ENCODE measurements around the gene TCEANC.
"Not testable (repeated sequence)": the region's sequence is repeated elsewhere in the genome, so short reads cannot be mapped to it uniquely, and the experiment has no call there.

Gene TCEANC

DNA sequence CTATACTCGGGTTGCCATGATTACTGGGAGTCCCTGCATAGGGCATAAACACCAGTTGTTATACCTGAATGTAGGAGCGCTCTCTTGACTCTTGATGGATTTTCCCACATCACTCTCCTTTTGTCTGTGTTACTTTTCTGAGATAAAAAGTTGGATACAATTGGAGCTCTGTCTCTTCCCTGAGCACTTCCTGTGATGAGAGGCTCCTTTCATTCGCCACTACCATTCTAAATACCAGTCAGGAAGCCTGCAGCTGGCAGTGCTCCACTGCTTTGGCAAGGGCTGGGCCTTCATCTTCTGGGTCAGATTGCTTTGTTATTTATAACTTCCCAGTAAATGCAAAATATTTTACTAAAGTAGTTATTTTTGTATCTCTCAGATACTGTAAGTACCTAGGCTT lies 13.9 kb downstream of the TCEANC start:
- Histone ChIP-seq H3K9me3 (ENCODE audit: low read depth, low read length) (no peaks in the 10 kb centered on the region), H3K9ac (ENCODE audit: insufficient read length) (no peak overlapping the region), H3K4me3 (no peak overlapping the region), H3K36me3 (ENCODE audit: insufficient read depth, low read length) (no peaks in the 10 kb centered on the region; the same call in 1 of the 2 replicates), H3K27ac (no peak overlapping the region)
- DNase-seq (ENCODE audit: low read depth, low spot score), result no peak
- TF ChIP-seq POLR2AphosphoS5 (IDR thresholded peaks at IDR 0.05; ENCODE audit: borderline replicate concordance, low read depth, low read length) (no peak), EZH2 (IDR thresholded peaks at IDR 0.05) (no peak), FOXP2 (optimal IDR thresholded peaks at IDR 0.05; ENCODE audit: control extremely low read depth, extremely low read length, insufficient read depth) (no peak)

- TF ChIP-seq EZH2 (IDR thresholded peaks at IDR 0.05) (no peak), POLR2AphosphoS5 (IDR thresholded peaks at IDR 0.05; ENCODE audit: borderline replicate concordance, low read depth, low read length) (no peak), FOXP2 (optimal IDR thresholded peaks at IDR 0.05; ENCODE audit: control extremely low read depth, extremely low read length, insufficient read depth) (no peak)
- Histone ChIP-seq H3K4me3 (no peak overlapping the region), H3K9ac (ENCODE audit: insufficient read length) (no peak overlapping the region), H3K27ac (no peak overlapping the region), H3K36me3 (ENCODE audit: insufficient read depth, low read length) (no peaks in the 10 kb centered on the region; the same call in 1 of the 2 replicates), H3K9me3 (ENCODE audit: low read depth, low read length) (no peaks in the 10 kb centered on the region)
- DNase-seq (ENCODE audit: low read depth, low spot score), result no peak
Measured at GRCh38 chrX:13667919-13668318, 15.0 kb downstream of the TCEANC start.

- no peak overlapping the region for H3K4me3 ChIP-seq
- H3K36me3 ChIP-seq (ENCODE audit: insufficient read depth, low read length), result no peaks in the 10 kb centered on the region
- no peak overlapping the region for H3K9ac ChIP-seq (ENCODE audit: insufficient read length)
- H3K9me3 ChIP-seq (ENCODE audit: low read depth, low read length), result no peaks in the 10 kb centered on the region
- H3K27ac ChIP-seq, result no peak overlapping the region
- TF ChIP-seq POLR2AphosphoS5 (IDR thresholded peaks at IDR 0.05; ENCODE audit: borderline replicate concordance, low read depth, low read length) (no peak), EZH2 (IDR thresholded peaks at IDR 0.05) (no peak), FOXP2 (optimal IDR thresholded peaks at IDR 0.05; ENCODE audit: control extremely low read depth, extremely low read length, insufficient read depth) (no peak)
- no peak for DNase-seq (ENCODE audit: low read depth, low spot score)
Measured at GRCh38 chrX:13669246-13669737, 16.4 kb downstream of the TCEANC start.

DNA sequence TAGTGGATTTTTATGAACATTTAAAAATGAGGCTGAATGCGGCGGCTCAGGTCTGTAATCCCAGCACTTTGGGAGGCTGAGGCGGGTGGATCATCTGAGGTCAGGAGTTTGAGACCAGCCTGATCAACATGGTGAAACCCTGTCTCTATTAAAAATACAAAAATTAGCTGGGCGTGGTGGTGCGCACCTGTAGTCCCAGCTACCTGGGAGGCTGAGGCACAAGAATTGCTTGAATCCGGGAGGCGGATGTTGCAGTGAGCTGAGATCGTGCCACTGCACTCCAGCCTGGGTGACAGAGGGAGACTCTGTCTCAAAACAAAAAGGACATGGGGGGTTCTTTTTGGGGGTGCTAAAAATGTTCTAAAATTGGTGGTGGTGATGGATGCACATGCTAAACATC lies 16.8 kb downstream of the TCEANC start:
- H3K27ac ChIP-seq; DNase-seq (ENCODE audit: low read depth, low spot score); H3K9ac ChIP-seq (ENCODE audit: insufficient read length); H3K4me3 ChIP-seq; H3K9me3 ChIP-seq (ENCODE audit: low read depth, low read length); H3K36me3 ChIP-seq (ENCODE audit: insufficient read depth, low read length): not testable (repeated sequence)

DNA sequence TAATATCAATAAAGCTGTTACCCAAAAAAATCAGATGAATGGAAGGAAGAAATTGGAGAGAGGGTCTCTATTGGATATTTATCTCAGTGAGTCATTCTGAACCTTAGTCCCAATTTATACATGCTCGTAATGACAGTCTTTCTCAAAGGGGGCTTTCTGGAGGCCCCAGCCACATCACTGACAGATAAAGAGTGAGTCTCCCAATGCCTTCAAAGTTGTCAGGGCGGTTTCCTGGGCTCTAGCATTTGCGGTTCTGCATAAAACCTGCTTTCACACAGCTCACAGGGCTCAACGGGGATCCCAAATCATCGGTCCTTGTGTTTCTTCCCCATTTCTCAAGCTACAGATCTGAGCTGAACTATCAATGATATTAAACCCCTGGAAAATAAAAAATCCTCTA lies 17.3 kb downstream of the TCEANC start:
- H3K4me3 ChIP-seq, result no peak overlapping the region
- DNase-seq (ENCODE audit: low read depth, low spot score), result no peak
- no peaks in the 10 kb centered on the region for H3K9me3 ChIP-seq (ENCODE audit: low read depth, low read length)
- no peaks in the 10 kb centered on the region for H3K36me3 ChIP-seq (ENCODE audit: insufficient read depth, low read length)
- no peak for TF ChIP-seq FOXP2 (optimal IDR thresholded peaks at IDR 0.05; ENCODE audit: control extremely low read depth, extremely low read length, insufficient read depth)
- TF ChIP-seq EZH2 (IDR thresholded peaks at IDR 0.05), result no peak
- no peak for TF ChIP-seq POLR2AphosphoS5 (IDR thresholded peaks at IDR 0.05; ENCODE audit: borderline replicate concordance, low read depth, low read length)
- no peak overlapping the region for H3K9ac ChIP-seq (ENCODE audit: insufficient read length)
- H3K27ac ChIP-seq, result no peak overlapping the region

- no peak overlapping the region for H3K27ac ChIP-seq
- H3K9me3 ChIP-seq (ENCODE audit: low read depth, low read length), result no peaks in the 10 kb centered on the region
- TF ChIP-seq POLR2AphosphoS5 (IDR thresholded peaks at IDR 0.05; ENCODE audit: borderline replicate concordance, low read depth, low read length), result no peak
- no peak for TF ChIP-seq EZH2 (IDR thresholded peaks at IDR 0.05)
- TF ChIP-seq FOXP2 (optimal IDR thresholded peaks at IDR 0.05; ENCODE audit: control extremely low read depth, extremely low read length, insufficient read depth), result no peak
- H3K9ac ChIP-seq (ENCODE audit: insufficient read length), result no peak overlapping the region
- H3K4me3 ChIP-seq, result no peak overlapping the region
- DNase-seq (ENCODE audit: low read depth, low spot score), result no peak
- H3K36me3 ChIP-seq (ENCODE audit: insufficient read depth, low read length), result no peaks in the 10 kb centered on the region
Measured at GRCh38 chrX:13673016-13673415, 20.1 kb downstream of the TCEANC start.

DNA sequence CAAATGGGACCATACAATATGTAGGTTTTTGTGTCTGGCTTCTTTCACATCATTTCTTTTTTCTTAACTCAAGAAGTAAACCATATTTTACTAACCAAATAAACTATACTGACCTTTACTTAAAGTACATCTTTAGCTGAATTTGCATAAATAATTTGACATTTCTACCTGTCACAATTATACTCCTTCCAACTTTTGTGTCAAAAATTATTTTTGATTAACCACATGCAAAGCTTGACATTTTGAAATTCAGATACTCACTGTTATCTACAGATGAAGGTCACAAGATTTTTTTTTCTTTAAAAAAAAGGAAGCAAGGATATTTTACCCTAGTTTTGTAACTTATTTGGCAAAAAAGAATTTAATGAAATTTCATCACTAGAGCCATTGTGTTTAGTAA lies 23.9 kb downstream of the TCEANC start:
- Histone ChIP-seq H3K4me3 (no peak overlapping the region), H3K9ac (ENCODE audit: insufficient read length) (no peak overlapping the region), H3K36me3 (ENCODE audit: insufficient read depth, low read length) (no peaks in the 10 kb centered on the region), H3K9me3 (ENCODE audit: low read depth, low read length) (no peaks in the 10 kb centered on the region), H3K27ac (no peak overlapping the region)
- TF ChIP-seq FOXP2 (optimal IDR thresholded peaks at IDR 0.05; ENCODE audit: control extremely low read depth, extremely low read length, insufficient read depth) (no peak), POLR2AphosphoS5 (IDR thresholded peaks at IDR 0.05; ENCODE audit: borderline replicate concordance, low read depth, low read length) (no peak), EZH2 (IDR thresholded peaks at IDR 0.05) (no peak)
- no peak for DNase-seq (ENCODE audit: low read depth, low spot score)

DNA sequence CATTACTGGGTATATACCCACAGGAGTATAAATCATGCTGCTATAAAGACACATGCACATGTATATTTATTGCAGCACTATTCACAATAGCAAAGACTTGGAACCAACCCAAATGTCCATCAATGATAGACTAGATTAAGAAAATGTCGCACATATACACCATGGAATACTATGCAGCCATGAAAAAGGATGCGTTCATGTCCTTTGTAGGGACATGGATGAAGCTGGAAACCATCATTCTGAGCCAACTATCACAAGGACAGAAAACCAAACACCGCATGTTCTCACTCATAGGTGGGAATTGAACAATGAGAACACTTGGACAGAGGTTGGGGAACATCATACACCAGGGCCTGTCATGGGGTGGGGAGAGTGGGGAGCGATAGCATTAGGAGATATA lies 26.8 kb downstream of the TCEANC start:
- H3K36me3 ChIP-seq (ENCODE audit: insufficient read depth, low read length); H3K4me3 ChIP-seq; DNase-seq (ENCODE audit: low read depth, low spot score); H3K9me3 ChIP-seq (ENCODE audit: low read depth, low read length); H3K9ac ChIP-seq (ENCODE audit: insufficient read length); H3K27ac ChIP-seq: not testable (repeated sequence)

DNA sequence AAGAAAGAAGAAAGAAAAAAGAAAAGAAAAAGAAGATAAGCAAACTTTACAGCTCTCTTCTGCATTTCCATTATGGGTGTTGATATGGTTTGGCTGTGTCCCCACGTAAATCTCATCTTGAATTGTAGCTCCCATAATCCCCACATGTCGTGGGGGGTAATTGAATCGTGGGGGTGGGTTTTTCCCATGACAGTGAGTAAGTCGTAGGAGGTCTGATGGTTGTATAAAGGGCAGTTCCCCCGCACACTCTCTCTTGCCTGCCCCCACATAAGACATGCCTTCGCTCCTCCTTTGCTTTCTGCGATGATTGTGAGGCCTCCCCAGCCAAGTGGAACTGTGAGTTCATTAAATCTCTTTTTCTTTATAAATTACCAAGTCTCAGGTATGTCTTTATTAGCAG lies 28.7 kb downstream of the TCEANC start:
- Histone ChIP-seq H3K9ac (ENCODE audit: insufficient read length) (no peak overlapping the region), H3K9me3 (ENCODE audit: low read depth, low read length) (no peaks in the 10 kb centered on the region), H3K4me3 (no peak overlapping the region), H3K36me3 (ENCODE audit: insufficient read depth, low read length) (no peaks in the 10 kb centered on the region), H3K27ac (no peak overlapping the region)
- no peak for DNase-seq (ENCODE audit: low read depth, low spot score)
- TF ChIP-seq POLR2AphosphoS5 (IDR thresholded peaks at IDR 0.05; ENCODE audit: borderline replicate concordance, low read depth, low read length) (no peak), FOXP2 (optimal IDR thresholded peaks at IDR 0.05; ENCODE audit: control extremely low read depth, extremely low read length, insufficient read depth) (no peak), EZH2 (IDR thresholded peaks at IDR 0.05) (no peak)

Data from SK-N-MC (cell line).